IPS DF 6.9 (cell line): ENCODE data around the gene SERPINB3.
"Not testable (repeated sequence)": the region's sequence is repeated elsewhere in the genome, so short reads cannot be mapped to it uniquely, and the experiment has no call there.

Source experiments
- DNase-seq: peaks from one replicate; pipeline ENCODE4 v3.0.0-alpha.2; 2013; ENCODE audit warnings: low read depth, low spot score
- H3K27ac ChIP-seq: one replicate; pipeline ENCODE4 v1.5.1; 2013; ENCODE audit warnings: low read length, control low read depth
- H3K27me3 ChIP-seq: 2 replicates; pipeline ENCODE4 v1.6.1; 2013; ENCODE audit warnings: mild to moderate bottlenecking, low read length; ENCODE audit not compliant: control insufficient read depth, insufficient read depth
- H3K36me3 ChIP-seq: 2 replicates; pipeline ENCODE4 v1.6.1; 2013; ENCODE audit warnings: low read length; ENCODE audit not compliant: control insufficient read depth, insufficient read depth
- H3K4me1 ChIP-seq: 2 replicates; pipeline ENCODE4 v1.6.1; 2013; ENCODE audit warnings: low read length; ENCODE audit not compliant: control insufficient read depth, insufficient read depth
- H3K4me3 ChIP-seq: 2 replicates; pipeline ENCODE4 v1.5.1; 2013; ENCODE audit warnings: mild to moderate bottlenecking, low read length
- H3K9me3 ChIP-seq: 2 replicates; pipeline ENCODE4 v1.6.1; 2013; ENCODE audit warnings: low read length, inconsistent platforms; ENCODE audit not compliant: control insufficient read depth, insufficient read depth
- WGBS: extraction: QIAGEN DNeasy Blood & Tissue Kit; methylation state at CpG from one replicate; pipeline ENCODE4 v1.1.7; 2013; ENCODE audit warnings: mixed read lengths, missing lambda C conversion rate; ENCODE audit not compliant: insufficient read length, insufficient coverage; 5-methylcytosine and 5-hydroxymethylcytosine counted together

The SERPINB3 gene

GRCh38 chr18:63648241-63648640 lies 13.5 kb downstream of the SERPINB3 start:
- no peak for DNase-seq
- Histone ChIP-seq H3K9me3 (no peaks in the 10 kb centered on the region), H3K27ac (no peak overlapping the region), H3K36me3 (no peaks in the 10 kb centered on the region), H3K27me3 (no peaks in the 10 kb centered on the region), H3K4me3 (no peak overlapping the region), H3K4me1 (no peaks in the 10 kb centered on the region)
- no CpG with 5 or more reads among the region's 7 CpGs for WGBS

- no peak for DNase-seq
- H3K4me3 ChIP-seq, result no peak overlapping the region
- no peaks in the 10 kb centered on the region for H3K36me3 ChIP-seq
Observed at GRCh38 chr18:63646936-63647335, 14.8 kb downstream of the SERPINB3 start.

GRCh38 chr18:63644694-63645093 lies 17.0 kb downstream of the SERPINB3 start:
- no CpG with 5 or more reads among the region's 1 CpG for WGBS
- H3K27ac ChIP-seq, H3K9me3 ChIP-seq, H3K4me1 ChIP-seq, H3K27me3 ChIP-seq, H3K4me3 ChIP-seq, DNase-seq, H3K36me3 ChIP-seq: not testable (repeated sequence)

More at GRCh38 chr18:63646936-63647335, 14.8 kb downstream of the SERPINB3 start:
- no peaks in the 10 kb centered on the region for H3K27me3 ChIP-seq
- H3K4me1 ChIP-seq, result no peaks in the 10 kb centered on the region
- H3K27ac ChIP-seq, result no peak overlapping the region
- H3K9me3 ChIP-seq, result no peaks in the 10 kb centered on the region

DNA sequence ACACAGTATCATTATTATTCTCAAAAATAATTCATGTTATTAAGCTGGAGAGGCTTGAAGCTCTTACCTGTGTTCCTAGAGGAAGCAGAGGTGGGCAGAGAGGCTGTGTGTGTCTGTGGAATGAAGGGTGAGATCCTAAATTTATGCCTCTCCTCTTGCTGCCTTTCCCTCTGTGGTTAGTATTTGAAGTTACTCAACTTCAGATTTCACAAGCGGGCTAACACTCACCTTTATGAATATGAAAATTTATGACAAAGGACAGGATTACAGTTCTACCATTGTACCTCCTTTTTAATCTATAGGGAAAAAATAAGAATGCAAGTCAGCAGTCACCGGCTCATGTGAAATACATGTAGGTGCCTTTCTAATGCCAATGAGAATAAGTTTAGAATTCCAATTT lies 17.6 kb downstream of the SERPINB3 start, which contains the start of gene SERPINB4:
Gene SERPINB4, minus strand, starts transcription at position 115 of the 400 bp plus-strand sequence. CDS start 679 bp downstream, outside the sequence.
- not testable (repeated sequence) for H3K27ac ChIP-seq, H3K4me1 ChIP-seq, H3K9me3 ChIP-seq, H3K27me3 ChIP-seq, H3K4me3 ChIP-seq, H3K36me3 ChIP-seq, DNase-seq
- WGBS, result no CpG with 5 or more reads among the region's 2 CpGs

DNA sequence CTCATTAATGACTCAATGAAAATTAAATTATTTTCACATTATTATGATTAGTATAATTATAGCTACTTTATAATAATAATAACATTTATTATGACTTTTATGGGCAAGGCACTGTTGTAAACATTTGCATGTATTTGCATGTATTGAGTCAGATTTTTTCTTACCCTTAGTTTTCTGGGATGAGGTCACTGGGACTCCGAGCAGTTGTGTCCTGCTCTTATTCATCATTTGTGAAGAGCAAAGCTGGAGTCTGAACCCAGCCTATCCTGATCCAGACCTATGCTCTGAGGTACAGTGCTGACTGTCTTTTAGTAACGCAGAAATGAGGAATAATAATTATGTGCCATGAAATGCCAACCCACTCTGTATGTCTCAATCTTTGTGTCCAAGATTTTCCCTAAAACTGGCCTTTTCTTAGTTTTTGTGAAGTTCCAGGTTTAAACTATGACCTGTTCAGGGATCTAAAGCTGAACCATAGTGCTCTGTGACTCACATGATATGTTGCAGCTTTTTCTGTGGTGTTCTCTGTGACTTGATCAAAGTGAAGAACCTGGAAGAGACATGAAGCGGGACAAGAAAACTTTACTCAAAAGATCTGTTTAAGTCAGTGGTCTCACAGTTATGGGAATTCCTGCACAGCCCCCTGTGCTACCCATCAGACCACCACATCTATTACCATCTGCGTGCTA lies 18.9 kb downstream of the SERPINB3 start:
- not testable (repeated sequence) for H3K9me3 ChIP-seq, H3K27me3 ChIP-seq, H3K27ac ChIP-seq, H3K4me1 ChIP-seq, DNase-seq, H3K4me3 ChIP-seq, H3K36me3 ChIP-seq
- WGBS, result no CpG with 5 or more reads among the region's 4 CpGs

GRCh38 chr18:63641157-63641680 lies 20.5 kb downstream of the SERPINB3 start:
- WGBS, result 100% methylated on average over 2 of the region's 4 CpGs
- not testable (repeated sequence) for H3K4me1 ChIP-seq, H3K9me3 ChIP-seq, H3K4me3 ChIP-seq, H3K36me3 ChIP-seq, H3K27ac ChIP-seq, DNase-seq, H3K27me3 ChIP-seq

DNA sequence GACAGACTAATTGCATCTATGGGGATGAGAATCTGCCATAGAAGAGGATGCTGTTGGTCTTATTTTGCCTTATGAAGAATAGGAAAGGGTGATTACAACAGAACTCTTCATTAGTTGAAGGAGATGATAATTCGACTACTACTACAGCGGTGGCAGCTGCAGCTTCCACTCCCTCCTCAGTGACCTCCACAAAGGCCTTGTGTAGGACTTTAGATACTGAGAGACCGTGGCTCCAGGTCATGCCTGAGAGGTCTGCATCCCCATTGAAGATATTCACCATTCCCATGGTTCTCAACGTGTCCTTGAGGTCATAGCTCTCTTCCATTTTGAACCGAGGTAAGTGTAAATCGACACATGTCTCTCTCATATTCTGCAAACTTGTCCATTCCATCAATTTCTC lies 24.0 kb downstream of the SERPINB3 start:
- WGBS, result no CpG with 5 or more reads among the region's 6 CpGs

GRCh38 chr18:63627819-63628218 lies 33.9 kb downstream of the SERPINB3 start:
- Histone ChIP-seq H3K27ac (no peak overlapping the region), H3K4me3 (no peak overlapping the region), H3K27me3 (no peaks in the 10 kb centered on the region), H3K36me3 (no peaks in the 10 kb centered on the region), H3K9me3 (peaks cover 2% of the 10 kb centered on the region), H3K4me1 (no peaks in the 10 kb centered on the region)
- DNase-seq, result no peak

More for the DNA sequence above, 24.0 kb downstream of the SERPINB3 start:
- Histone ChIP-seq H3K27ac (no peak overlapping the region), H3K4me1 (no peaks in the 10 kb centered on the region), H3K27me3 (no peaks in the 10 kb centered on the region), H3K4me3 (no peak overlapping the region), H3K9me3 (no peaks in the 10 kb centered on the region), H3K36me3 (no peaks in the 10 kb centered on the region)
- DNase-seq, result no peak

DNA sequence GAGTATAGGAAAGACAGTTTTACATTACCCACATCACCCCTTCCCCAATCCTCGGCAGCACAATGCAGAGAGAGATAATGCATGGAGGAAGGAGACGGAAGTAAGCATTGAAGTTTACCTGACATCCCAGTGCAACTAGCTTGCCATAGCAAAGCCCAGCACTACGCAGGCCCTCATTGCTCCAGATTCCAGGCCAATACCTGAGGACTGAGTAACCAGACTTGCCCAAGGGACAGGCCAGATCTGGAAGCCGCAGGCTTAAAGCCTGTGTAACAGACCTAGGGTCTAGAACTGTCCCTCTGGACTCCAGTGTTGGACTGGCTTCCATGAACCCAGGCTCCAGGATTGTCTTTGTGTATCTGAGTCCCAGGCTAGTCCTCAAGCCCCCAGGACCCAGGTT lies 35.3 kb downstream of the SERPINB3 start:
- H3K27me3 ChIP-seq, result no peaks in the 10 kb centered on the region
- no peaks in the 10 kb centered on the region for H3K36me3 ChIP-seq
- H3K9me3 ChIP-seq, result peaks cover 2% of the 10 kb centered on the region
- no CpG with 5 or more reads among the region's 4 CpGs for WGBS
- no peak overlapping the region for H3K4me3 ChIP-seq
- DNase-seq, result no peak
- H3K27ac ChIP-seq, result no peak overlapping the region
- H3K4me1 ChIP-seq, result no peaks in the 10 kb centered on the region

- Histone ChIP-seq H3K9me3 (peaks cover 2% of the 10 kb centered on the region), H3K27me3 (no peaks in the 10 kb centered on the region), H3K4me1 (no peaks in the 10 kb centered on the region), H3K36me3 (no peaks in the 10 kb centered on the region), H3K27ac (no peak overlapping the region), H3K4me3 (no peak overlapping the region)
- no peak for DNase-seq
- WGBS, result no CpG with 5 or more reads among the region's 3 CpGs
Observed at GRCh38 chr18:63624863-63625262, 36.8 kb downstream of the SERPINB3 start.

GRCh38 chr18:63619661-63620060 lies 42.0 kb downstream of the SERPINB3 start:
- H3K27me3 ChIP-seq, result no peaks in the 10 kb centered on the region
- no peaks in the 10 kb centered on the region for H3K4me1 ChIP-seq
- no peak overlapping the region for H3K27ac ChIP-seq
- no peaks in the 10 kb centered on the region for H3K36me3 ChIP-seq
- no peaks in the 10 kb centered on the region; the same call in 1 of the 2 replicates for H3K9me3 ChIP-seq
- no CpG with 5 or more reads among the region's 3 CpGs for WGBS
- no peak for DNase-seq
- H3K4me3 ChIP-seq, result no peak overlapping the region
